Superior temporal gyrus (tissue), 1 donor: ENCODE results near the gene FMNL2.

Experiments used
- DNase-seq: peaks from one replicate; pipeline ENCODE4 v3.0.0-alpha.2; 2016; ENCODE audit errors: extremely low spot score

Gene FMNL2

DNA sequence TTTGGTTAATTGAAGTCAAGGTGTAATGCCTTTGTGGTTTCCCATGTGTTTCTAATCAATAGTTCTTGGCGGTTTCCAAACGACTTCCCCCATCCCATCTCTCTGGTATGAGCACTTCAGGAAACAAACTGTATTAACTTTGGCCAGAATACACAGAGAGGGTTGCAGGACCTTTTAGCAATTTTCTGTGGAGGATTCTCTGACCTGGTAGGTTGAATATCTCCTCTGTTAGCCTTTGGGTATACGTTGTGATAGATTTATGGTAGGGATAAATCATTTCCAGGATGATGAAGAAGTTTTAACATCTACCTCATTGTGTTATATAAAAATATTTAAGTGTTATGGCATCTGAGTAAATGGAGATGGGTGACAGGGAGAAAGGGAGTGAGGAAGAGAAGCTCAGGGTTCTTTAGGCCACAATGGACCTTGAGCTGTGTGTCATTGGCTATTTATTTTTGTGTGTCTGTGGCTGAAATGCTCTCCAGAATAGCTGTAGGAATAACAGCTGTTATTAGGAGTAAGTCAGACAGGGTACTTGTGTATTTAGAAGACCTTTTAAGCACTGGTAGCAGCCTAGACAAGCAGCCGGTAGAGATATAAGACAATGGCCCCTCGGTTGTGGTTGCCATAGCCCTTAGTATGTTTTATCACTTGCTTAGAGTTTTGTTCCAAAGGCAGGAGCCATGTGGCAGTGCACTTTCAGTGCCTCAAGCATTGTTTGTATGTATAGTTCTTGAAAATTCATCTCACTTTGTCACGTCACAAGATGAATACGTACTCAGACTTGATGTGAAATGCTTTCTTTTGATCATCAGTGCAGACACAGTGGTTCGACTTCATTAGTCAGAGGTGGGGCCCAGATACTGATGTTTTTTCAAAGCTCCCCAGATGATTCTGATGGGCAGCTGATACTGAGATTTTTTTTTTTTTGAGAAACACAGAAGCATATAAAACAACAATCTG, 91.1 kb downstream of the FMNL2 start:
- no peak for DNase-seq

GRCh38 chr2:152426801-152427200, 91.8 kb downstream of the FMNL2 start:
- no peak for DNase-seq

GRCh38 chr2:152427902-152428301, 92.9 kb downstream of the FMNL2 start:
- DNase-seq = no peak

DNA sequence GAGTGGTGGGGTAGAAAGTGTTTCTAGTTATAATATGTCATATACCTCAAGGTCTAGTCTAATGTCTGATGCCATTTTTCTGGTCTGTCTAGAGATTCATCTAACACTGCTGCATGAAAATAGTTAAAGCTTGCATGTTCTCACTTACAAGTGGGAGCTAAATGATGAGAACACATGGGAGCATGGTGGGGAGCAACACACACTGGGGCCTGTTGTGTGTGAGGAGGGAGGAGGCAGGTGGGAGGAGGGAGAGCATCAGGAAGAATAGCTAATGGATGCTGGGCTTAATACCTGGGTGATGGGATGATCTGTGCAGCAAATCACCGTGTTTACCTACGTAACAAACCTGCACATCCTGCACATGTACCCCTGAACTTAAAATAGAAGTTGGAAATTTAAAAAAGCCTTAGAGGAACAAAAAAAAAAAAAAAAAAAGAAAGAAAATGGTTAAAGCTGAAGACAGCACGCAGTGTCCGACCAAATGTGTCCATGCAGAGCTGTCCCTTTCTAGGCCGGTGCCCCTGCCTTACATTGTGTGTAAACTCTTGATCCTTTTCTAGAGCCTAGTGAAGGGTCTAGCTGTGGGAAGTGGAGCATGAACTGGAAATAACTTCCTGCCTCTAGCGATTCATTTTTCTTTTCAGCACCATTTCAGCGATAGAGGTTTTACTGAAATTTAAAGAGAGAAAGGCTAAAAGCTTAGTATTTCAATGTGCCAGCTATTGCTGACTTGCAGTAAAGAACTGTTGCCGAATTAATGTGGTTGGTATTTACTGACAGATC, 94.0 kb downstream of the FMNL2 start:
- peak; percentile 82 for DNase-seq

- no peak for DNase-seq
Measured at GRCh38 chr2:152430876-152431275, 95.9 kb downstream of the FMNL2 start.

DNA sequence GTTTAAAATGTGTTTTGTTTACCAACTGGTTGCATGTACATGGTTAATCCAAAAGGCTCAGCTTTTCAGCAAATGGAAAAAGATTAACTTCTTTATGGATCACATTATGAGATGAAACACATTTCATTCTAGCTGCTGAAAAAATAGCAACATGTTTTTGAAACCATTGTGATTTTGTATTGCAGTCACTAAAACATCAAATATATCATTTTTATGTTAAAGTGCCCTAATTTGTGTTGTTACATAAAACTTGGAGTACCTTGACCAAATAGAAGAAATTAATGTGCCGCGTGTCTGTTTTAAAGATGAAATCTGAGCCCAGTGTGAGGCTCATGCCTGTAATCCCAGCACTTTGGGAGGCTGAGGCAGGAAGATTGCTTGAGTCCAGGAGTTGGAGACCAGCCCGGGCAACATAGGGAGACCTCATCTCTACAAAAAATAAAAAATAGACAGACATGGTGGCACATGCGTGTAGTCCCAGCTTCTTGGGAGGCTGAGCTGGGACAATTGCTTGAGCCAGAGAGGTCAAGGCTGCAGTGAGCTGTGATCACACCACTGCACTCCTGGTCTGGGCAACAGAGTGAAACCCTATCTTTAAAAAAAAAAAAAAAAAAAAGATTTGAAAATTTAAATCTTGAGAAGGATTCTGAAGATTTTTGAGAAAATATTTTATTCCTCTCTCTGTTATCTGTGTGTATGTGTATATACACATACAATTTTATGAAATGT, 96.6 kb downstream of the FMNL2 start:
- no peak for DNase-seq

GRCh38 chr2:152432206-152432653, 97.3 kb downstream of the FMNL2 start:
- DNase-seq = no peak

GRCh38 chr2:152432765-152433164, 97.8 kb downstream of the FMNL2 start:
- DNase-seq = no peak

GRCh38 chr2:152433289-152433688, 98.3 kb downstream of the FMNL2 start:
- DNase-seq = no peak

- DNase-seq = no peak
Measured at GRCh38 chr2:152433791-152434190, 98.8 kb downstream of the FMNL2 start.

- no peak for DNase-seq
Measured at GRCh38 chr2:152434395-152435182, 99.6 kb downstream of the FMNL2 start.

GRCh38 chr2:152436148-152436547, 101.2 kb downstream of the FMNL2 start:
- DNase-seq = no peak

GRCh38 chr2:152437276-152438108, 102.5 kb downstream of the FMNL2 start:
- DNase-seq = peak; percentile 63

- DNase-seq = no peak
Measured at GRCh38 chr2:152440049-152440448, 105.1 kb downstream of the FMNL2 start.

- no peak for DNase-seq
Measured at GRCh38 chr2:152440460-152440859, 105.5 kb downstream of the FMNL2 start.

- DNase-seq = no peak
Measured at GRCh38 chr2:152441961-152442360, 107.0 kb downstream of the FMNL2 start.

DNA sequence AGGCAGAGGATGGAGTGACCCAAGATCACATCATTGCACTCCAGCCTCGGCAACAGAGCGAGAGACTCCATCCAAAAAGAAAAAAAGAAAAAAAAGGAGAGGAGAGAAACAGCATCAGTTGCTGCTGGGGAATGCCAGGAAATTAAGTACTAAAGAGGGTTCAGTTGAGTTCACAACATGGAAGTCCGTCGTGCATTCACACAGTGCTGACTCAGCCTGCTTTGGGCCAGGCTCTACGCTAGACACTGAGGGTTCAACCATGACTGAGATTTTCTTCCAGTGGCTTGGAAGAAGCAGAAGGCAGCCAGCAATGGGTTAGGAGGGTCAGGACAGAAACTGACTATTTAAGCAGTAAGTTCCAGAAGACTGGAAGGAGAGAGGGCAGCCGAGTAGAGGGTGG, 108.8 kb downstream of the FMNL2 start:
- DNase-seq = no peak

DNA sequence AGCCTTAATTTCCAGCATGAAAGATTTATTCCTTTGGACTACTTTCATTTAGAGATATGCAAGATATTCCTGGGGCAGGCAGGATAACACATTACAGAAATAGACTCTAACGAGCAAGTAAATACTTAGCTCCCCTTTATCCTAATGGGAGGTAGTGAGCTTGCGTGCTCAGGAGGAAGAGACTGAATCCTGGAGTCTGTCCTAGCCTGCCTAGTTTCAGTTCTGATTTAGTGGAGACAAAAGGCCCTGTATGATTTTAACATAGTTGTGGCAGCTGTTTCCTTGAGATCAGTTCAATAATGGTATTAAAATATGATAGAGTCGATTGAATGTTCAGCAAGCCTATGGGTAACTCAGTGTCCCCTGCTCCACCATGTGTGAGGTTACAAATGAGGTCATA, 109.5 kb downstream of the FMNL2 start:
- peak; percentile 72 for DNase-seq

DNA sequence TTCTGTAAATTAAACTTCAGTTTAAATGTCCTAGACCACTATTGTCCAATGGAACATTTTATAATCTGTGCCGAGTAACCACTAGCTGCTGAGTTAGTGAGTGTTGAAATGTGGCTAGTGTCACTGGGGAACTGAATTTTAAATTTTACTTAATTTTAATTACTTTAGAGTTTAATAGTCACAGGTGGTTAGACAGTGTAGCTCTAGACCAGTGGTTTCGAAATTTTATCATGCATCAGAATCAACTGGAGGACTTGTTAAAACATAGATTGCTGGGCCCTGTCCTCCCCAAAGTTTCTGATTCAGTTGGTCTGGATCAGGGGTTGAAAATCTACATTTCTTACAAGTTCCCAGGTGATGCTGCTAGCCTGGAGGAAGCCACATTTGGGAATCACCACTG, 110.4 kb downstream of the FMNL2 start:
- peak; percentile 59 for DNase-seq

DNA sequence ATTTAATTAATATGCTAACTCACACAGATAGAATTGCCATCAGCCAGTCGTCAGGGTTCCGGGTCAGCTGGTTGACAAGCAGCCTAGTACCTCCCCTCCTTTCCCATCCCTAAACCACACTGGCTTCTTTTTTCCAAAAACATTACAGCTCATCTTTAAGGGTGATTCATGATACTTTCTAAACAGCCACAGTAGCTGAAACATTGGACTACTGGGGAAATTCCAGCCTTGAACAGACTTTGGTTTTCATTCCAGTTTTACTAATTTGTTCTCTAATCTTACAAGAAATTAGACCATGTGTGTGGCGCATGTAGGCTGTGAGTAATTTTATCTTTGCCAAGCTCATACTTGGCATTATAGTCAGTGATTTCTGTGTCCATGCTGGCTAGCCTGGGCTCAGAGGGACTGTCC, 110.8 kb downstream of the FMNL2 start:
- DNase-seq = peak; percentile 86
